Right lung (tissue), 5 donors: ENCODE measurements around the gene ARHGAP30. TPM values are rescaled to one million over a fixed set of nuclear protein-coding genes. Genes with fewer than 3 reads are reported as not detected.

Experiments
- DNase-seq, 2 donors: peaks; one replicate each; pipeline ENCODE4 v3.0.0-alpha.2; 2013
- polyA plus RNA-seq, 5 donors: library from polyadenylated mRNA; unstranded; fragments of 120-200 nt; gene quantifications; one replicate each; pipeline versions ENCODE4 v1.2.1 to v1.2.3, GENCODE V29; 2013; ENCODE audit warnings: inconsistent platforms in 1 of 5, low replicate concordance in 1 of 5; ENCODE audit not compliant: insufficient read length in 5 of 5, insufficient read depth in 1 of 5

Gene ARHGAP30
- polyA plus RNA-seq, 5 donors, result 2.8 to 4.7 (median 3.9) TPM

DNA sequence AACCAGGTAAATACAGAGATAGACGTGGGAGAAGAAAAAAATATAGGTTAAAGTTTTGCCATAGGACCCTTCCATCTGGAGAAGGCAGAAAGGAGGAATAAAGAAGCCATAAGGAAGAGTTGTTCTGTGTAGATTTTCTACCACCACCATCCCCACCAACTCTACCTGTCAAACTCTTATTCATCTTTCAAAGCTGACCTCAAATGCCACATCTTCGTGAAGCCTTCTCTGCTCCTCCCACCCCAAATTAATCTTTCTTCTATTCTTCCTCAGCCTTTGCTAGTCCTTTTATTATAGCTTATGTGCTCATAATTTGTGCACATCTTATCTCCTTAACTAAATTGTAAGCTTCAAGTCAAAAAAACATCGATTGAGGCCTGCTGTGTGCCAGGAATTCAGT, 20.9 kb upstream of the ARHGAP30 start:
- DNase-seq, result no peak

GRCh38 chr1:161089938-161090337, 20.2 kb upstream of the ARHGAP30 start:
- DNase-seq, result no peak

GRCh38 chr1:161089251-161089924, 19.7 kb upstream of the ARHGAP30 start, which contains the start of gene NECTIN4:
NECTIN4 (minus strand) TSS chr1:161089558; CDS start chr1:161089296, 262 bp downstream.
- DNase-seq, result peak; percentile 58 to 63

GRCh38 chr1:161088587-161089110, 19.0 kb upstream of the ARHGAP30 start:
- no peak for DNase-seq

DNA sequence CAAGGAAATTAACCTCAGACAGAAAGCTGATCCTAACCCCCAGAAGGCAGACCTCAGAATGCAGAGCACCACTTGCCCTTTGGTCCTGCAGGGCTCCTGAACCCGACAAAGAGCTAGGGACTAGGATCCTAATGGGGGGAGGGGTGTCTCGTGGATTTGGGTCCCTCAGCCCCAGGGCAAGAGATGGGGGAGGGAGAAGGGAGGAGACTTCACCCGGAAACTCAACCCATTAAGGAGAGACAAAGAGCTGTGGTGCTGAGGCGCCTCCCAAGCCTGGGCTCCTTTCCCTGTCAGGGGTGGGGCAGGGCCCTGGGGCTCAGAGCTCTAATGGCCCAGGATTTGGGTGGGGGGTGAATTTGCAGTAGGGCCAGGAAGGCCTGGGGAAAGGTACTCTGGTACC, 16.8 kb upstream of the ARHGAP30 start:
- DNase-seq, result no peak

GRCh38 chr1:161085165-161085564, 15.5 kb upstream of the ARHGAP30 start:
- DNase-seq, result no peak

GRCh38 chr1:161084597-161084988, 14.9 kb upstream of the ARHGAP30 start:
- no peak for DNase-seq

DNA sequence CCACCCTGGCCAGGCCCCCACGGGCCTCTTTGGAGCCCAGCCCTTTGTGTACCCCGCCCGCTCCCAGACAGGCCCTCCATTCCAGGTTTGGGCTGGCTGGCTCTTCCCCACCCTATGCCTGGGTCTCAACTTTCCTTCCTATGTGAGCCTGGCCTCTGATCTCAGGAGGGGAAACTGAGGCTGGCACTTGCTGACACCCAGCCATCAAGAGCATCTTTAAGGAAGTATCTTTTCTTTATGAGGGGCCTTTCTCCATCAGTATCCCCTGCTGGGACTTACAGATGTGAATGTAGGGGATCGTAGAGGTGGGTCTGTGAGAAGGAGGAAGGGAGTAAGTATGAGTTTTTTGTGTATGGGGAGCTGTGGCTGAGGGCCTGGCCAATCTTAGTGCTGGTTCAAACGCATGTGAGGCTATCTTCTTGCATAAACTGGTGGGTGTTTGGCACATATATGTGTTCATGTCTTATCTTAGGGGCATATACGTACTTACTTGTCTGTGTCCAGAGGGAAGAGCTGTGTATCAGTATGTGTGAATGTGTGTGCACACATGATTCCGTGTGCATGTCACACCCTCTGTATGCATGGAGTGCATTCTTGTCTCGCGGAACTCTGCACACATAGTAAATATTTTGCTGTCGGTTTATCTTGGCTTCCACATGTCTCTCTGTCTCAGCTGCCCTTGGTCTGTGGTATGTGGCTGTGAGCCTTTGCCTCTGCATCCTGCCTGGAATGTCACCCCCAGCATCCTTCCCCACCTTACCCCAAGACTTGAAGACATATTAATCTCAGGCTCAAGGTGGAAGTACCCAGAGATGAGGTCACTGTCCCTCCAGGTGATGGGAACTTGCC, 14.3 kb upstream of the ARHGAP30 start:
- DNase-seq, result no peak

- peak; percentile 59 to 65 for DNase-seq
These were observed 13.5 kb upstream of the ARHGAP30 start for GRCh38 chr1:161082996-161083747.

GRCh38 chr1:161082483-161082882, 12.8 kb upstream of the ARHGAP30 start:
- no peak for DNase-seq

DNA sequence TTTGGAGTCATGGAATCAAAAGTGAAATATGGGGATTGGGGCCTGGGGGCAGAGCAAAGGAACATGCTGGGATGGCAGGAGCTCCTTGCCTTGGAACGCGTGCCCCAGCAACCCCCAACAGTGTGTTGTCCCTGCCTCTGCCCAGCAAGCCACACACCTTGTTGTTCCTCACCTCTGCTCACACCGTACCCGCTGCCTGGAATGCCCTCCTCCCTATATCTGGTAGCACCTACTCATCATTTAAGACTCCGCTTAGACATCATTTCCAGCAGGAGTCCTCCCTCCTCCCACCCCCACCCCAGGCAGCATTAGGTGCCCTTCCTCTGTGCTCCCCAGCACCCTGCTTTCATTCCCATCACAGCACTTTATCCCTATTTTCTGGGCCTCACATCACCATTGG, 11.8 kb upstream of the ARHGAP30 start:
- DNase-seq, result no peak

- DNase-seq, result no peak
These were observed 11.0 kb upstream of the ARHGAP30 start for GRCh38 chr1:161080441-161081405.

- DNase-seq, result no peak
These were observed 9.9 kb upstream of the ARHGAP30 start for GRCh38 chr1:161079436-161080110.

DNA sequence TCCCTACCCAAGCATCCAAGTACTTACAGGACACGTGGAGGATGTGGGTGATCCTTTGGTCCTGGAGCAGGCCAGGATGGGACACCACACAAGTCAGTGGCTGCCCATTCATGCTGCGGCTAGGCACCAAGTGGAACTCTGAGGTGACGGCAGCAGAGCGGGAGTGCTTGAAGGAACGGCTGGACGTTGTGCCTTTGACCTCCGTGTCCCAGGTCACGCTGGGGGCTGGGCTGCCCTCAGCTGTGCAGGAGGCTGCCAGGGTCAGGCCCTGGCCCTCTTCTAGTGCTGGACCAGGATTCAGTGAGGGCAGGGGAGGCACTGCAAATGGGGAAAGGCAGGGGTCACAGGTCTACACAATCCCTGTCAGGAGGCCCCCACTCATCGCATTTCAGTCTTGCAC, 7.7 kb upstream of the ARHGAP30 start:
- DNase-seq, result no peak

- no peak for DNase-seq
These were observed 6.7 kb upstream of the ARHGAP30 start for GRCh38 chr1:161076410-161076809.

DNA sequence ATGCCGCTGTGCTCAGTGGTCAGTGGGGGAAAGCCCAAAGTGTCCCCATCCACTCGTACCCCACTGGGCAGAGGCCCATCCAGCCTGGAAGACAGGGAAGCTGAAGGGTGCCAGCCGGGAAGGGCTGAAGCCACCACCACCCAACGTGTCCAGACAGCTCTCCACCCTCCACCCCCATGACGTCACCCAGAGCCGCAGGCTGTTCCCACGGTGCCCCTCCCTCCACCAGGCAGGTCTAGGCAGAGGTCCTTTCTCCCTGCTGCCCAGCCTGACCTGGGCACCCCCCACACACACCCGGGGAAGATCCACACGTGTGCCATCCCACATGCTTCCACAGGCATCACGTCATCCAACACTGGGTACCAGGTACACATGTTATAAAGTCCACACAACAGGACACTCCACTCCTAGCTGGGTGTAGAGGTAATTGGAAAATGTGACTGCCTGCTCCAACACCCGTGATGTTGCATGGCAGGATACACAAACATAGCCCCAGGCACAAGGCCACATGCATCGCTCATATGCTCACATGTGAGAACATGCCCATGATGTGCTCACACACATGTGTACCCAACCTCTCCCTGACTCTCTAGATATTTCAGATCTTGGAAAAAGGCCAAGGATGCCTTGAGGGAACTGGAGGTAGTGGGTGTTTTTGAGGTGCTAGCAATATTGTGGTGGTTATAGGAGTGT, 5.1 kb upstream of the ARHGAP30 start:
- no peak for DNase-seq

- DNase-seq, result no peak
These were observed 3.9 kb upstream of the ARHGAP30 start for GRCh38 chr1:161073474-161074121.

DNA sequence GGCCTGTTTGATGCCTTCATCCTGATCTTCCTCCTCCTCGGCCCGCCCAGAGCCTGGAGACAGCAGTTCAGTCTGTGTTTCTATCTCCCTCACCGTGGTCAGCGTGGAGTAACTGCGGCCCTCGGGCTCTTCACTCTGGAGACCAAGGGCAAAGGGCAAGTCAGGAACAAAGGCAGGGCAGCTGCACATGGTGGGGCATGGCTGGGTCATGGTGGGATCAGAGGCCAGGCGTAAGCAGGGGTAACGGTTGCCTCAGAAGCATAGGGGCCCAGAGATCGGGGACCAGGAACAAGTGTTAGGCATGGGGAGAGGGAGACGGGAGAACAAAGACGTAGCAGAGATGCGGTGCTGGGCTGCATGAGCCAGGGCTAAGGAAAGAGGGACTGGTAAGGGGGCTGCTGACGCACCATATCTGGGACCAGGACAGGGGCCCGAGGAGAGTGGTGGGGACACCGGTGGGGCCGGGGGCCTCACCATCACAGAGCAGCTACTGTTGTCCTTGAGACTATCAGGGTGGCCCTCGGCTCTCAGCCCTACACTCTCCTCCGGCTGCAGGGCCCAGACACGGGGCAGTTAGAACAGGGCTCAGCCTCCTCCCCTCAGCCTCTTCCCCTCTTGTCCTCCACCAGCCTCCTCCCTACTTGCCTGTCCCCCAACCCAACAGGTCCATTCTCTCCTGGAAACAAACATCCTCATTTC, 3.2 kb upstream of the ARHGAP30 start:
- DNase-seq, result no peak
